ENCODE data around the gene FRYL.
A peak's percentile ranks its signal among the peaks of the same experiment; 100 is the strongest.

FRYL gene

GRCh38 chr4:48727666-48728459 lies 52.2 kb downstream of the FRYL start:
- peaks cover 30% of the 10 kb centered on the region for H3K4me1 ChIP-seq (ENCODE audit: insufficient read depth, low read length, severe bottlenecking)
- no peaks in the 10 kb centered on the region for H4K20me1 ChIP-seq (ENCODE audit: insufficient read depth, low read length)
- H3K4me3 ChIP-seq (ENCODE audit: low read depth, low read length, poor library complexity, severe bottlenecking) = no peak overlapping the region
- H3K4me2 ChIP-seq (ENCODE audit: low read length) = peak overlapping the region; percentile 44; the same call in 1 of the 2 replicates
- no peak overlapping the region for H2AFZ ChIP-seq (ENCODE audit: low read length)
- H3K36me3 ChIP-seq (ENCODE audit: insufficient read depth, low read length) = no peaks in the 10 kb centered on the region
- no peak overlapping the region for H3K27ac ChIP-seq (ENCODE audit: low read depth, low read length, poor library complexity, severe bottlenecking)
- TF ChIP-seq CTCF (IDR thresholded peaks at IDR 0.05; ENCODE audit: low read length) = no peak
- TF ChIP-seq EZH2 (IDR thresholded peaks at IDR 0.05; ENCODE audit: borderline replicate concordance, low read length) = no peak
- H3K79me2 ChIP-seq (ENCODE audit: insufficient read depth, low read length) = peaks cover 82% of the 10 kb centered on the region
- no peaks in the 10 kb centered on the region for H3K9me2 ChIP-seq (ENCODE audit: low read depth, low read length)
- H3K9me3 ChIP-seq (ENCODE audit: low read length) = no peaks in the 10 kb centered on the region
- no peaks in the 10 kb centered on the region for H3K27me3 ChIP-seq (ENCODE audit: insufficient read depth, low read length)
- no peak overlapping the region for H3K9ac ChIP-seq (ENCODE audit: low read length)
- H3F3A ChIP-seq (ENCODE audit: insufficient read depth, low read length) = no peaks in the 10 kb centered on the region

- no peak overlapping the region for H3K4me3 ChIP-seq (ENCODE audit: low read depth, low read length, poor library complexity, severe bottlenecking)
- no peak overlapping the region for H3K27ac ChIP-seq (ENCODE audit: low read depth, low read length, poor library complexity, severe bottlenecking)
- H3K4me1 ChIP-seq (ENCODE audit: insufficient read depth, low read length, severe bottlenecking) = peaks cover 30% of the 10 kb centered on the region
- H3K27me3 ChIP-seq (ENCODE audit: insufficient read depth, low read length) = no peaks in the 10 kb centered on the region
- no peaks in the 10 kb centered on the region for H3K9me3 ChIP-seq (ENCODE audit: low read length)
- no peak overlapping the region for H3K9ac ChIP-seq (ENCODE audit: low read length)
- H3K9me2 ChIP-seq (ENCODE audit: low read depth, low read length) = no peaks in the 10 kb centered on the region
- H2AFZ ChIP-seq (ENCODE audit: low read length) = no peak overlapping the region
- H3K36me3 ChIP-seq (ENCODE audit: insufficient read depth, low read length) = no peaks in the 10 kb centered on the region
- no peak overlapping the region for H3K4me2 ChIP-seq (ENCODE audit: low read length)
- no peak for TF ChIP-seq EZH2 (IDR thresholded peaks at IDR 0.05; ENCODE audit: borderline replicate concordance, low read length)
- no peak for TF ChIP-seq CTCF (IDR thresholded peaks at IDR 0.05; ENCODE audit: low read length)
- no peaks in the 10 kb centered on the region for H4K20me1 ChIP-seq (ENCODE audit: insufficient read depth, low read length)
- H3F3A ChIP-seq (ENCODE audit: insufficient read depth, low read length) = no peaks in the 10 kb centered on the region
- H3K79me2 ChIP-seq (ENCODE audit: insufficient read depth, low read length) = peaks cover 96% of the 10 kb centered on the region
These were observed 54.7 kb downstream of the FRYL start for GRCh38 chr4:48725414-48725813.

- no peak for TF ChIP-seq EZH2 (IDR thresholded peaks at IDR 0.05; ENCODE audit: borderline replicate concordance, low read length)
- TF ChIP-seq CTCF (IDR thresholded peaks at IDR 0.05; ENCODE audit: low read length) = no peak
- no peaks in the 10 kb centered on the region for H3K9me2 ChIP-seq (ENCODE audit: low read depth, low read length)
- H4K20me1 ChIP-seq (ENCODE audit: insufficient read depth, low read length) = no peaks in the 10 kb centered on the region
- H3K27me3 ChIP-seq (ENCODE audit: insufficient read depth, low read length) = no peaks in the 10 kb centered on the region
- H3K9me3 ChIP-seq (ENCODE audit: low read length) = no peaks in the 10 kb centered on the region
- peaks cover 70% of the 10 kb centered on the region for H3K79me2 ChIP-seq (ENCODE audit: insufficient read depth, low read length)
- H3K27ac ChIP-seq (ENCODE audit: low read depth, low read length, poor library complexity, severe bottlenecking) = no peak overlapping the region
- no peaks in the 10 kb centered on the region for H3F3A ChIP-seq (ENCODE audit: insufficient read depth, low read length)
- peaks cover 4% of the 10 kb centered on the region for H3K4me1 ChIP-seq (ENCODE audit: insufficient read depth, low read length, severe bottlenecking)
- no peak overlapping the region for H3K4me3 ChIP-seq (ENCODE audit: low read depth, low read length, poor library complexity, severe bottlenecking)
- H3K9ac ChIP-seq (ENCODE audit: low read length) = no peak overlapping the region
- no peak overlapping the region for H3K4me2 ChIP-seq (ENCODE audit: low read length)
- H3K36me3 ChIP-seq (ENCODE audit: insufficient read depth, low read length) = no peaks in the 10 kb centered on the region
- H2AFZ ChIP-seq (ENCODE audit: low read length) = no peak overlapping the region
These were observed 57.3 kb downstream of the FRYL start for GRCh38 chr4:48722509-48723446.

Measured in OCI-LY1 (cell line).